ENCODE results near the gene CD37.

CD37 gene

DNA sequence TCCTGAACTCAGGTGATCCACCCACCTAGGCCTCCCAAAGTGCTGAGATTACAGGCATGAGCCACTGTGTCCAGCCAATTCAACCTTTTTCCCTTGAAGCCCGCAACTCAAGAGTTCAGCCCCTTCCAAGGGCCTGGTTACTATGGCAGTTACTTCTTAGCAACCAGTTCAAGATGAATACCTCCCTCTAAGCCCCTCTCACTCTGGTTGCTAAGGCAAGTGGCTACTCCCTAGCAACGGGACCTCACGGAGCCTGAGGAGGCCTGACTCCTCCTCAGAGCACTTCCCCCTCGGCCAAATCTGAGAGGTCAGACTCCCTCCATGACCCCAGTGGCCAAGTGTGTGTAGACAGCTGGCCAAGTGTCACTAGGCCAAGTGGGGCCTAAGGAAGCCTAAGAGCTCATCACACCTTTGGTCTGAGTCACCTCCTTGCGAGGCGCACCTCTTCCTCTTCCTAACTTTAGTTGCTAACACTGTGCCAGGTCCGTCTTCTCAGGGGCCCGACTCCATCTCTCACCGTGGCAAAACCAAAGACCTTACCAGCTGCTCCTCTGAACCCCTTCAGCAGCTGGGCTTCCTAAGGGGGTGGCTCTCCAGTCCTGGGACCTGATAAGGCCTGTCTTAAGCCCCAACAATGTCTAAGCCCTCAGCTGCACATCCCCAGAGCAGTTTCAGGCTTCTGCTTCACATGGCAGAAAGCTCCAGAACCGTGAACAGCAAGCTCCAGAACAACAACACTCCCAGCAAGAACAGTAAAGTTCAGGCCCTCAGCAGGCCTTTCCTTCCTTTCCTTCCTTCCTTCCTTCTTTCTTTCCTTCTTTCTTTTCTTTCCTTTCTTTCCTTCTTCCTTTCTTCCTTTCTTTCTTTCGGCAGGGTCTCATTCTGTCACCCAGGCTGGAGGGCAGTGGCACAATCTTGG lies 9.6 kb downstream of the CD37 start:
- in situ Hi-C loops (cut with HindIII; ENCODE audit: low sequenced_read_pairs) = no loop called here

DNA sequence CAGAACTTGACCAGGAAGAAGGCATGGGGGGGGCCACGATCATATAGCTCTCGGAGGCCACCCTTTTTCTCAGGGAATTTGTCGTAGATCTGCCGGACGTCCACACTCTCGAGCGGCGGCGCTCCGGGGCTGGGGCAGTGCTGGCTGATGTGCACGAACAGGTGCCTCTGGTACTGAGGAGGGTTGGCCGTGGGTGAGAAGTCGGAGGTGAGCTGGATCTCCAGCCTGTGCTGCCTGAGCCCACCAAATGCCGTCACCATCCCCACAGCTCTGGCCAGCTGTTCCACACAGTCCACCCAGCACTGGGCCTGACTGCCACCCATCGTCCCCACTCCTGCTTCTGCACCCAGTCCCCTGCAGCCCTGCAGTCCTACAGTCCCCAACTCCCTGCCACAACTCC lies 12.0 kb downstream of the CD37 start:
- in situ Hi-C loops (cut with HindIII; ENCODE audit: low sequenced_read_pairs) = no loop called here

DNA sequence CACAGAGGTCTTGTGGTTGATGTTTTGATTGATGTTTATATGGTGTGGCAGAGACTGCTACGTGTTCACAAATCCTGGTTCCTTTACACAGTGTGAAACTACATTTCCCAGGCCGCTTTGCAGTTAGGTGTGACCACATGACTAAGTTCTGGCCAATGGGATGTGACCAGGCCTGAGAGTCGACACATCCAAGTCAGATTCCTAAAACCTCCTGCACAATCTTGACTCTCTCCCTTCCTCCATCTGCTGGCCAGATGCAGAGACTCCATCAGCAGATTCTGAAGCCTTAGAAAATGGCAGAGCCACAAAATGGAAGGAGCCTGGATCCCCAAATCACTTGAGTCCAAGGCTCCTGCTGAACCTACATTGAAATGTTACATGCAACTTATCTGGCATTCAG lies 12.6 kb downstream of the CD37 start:
- in situ Hi-C loops (cut with HindIII; ENCODE audit: low sequenced_read_pairs) = no loop called here

DNA sequence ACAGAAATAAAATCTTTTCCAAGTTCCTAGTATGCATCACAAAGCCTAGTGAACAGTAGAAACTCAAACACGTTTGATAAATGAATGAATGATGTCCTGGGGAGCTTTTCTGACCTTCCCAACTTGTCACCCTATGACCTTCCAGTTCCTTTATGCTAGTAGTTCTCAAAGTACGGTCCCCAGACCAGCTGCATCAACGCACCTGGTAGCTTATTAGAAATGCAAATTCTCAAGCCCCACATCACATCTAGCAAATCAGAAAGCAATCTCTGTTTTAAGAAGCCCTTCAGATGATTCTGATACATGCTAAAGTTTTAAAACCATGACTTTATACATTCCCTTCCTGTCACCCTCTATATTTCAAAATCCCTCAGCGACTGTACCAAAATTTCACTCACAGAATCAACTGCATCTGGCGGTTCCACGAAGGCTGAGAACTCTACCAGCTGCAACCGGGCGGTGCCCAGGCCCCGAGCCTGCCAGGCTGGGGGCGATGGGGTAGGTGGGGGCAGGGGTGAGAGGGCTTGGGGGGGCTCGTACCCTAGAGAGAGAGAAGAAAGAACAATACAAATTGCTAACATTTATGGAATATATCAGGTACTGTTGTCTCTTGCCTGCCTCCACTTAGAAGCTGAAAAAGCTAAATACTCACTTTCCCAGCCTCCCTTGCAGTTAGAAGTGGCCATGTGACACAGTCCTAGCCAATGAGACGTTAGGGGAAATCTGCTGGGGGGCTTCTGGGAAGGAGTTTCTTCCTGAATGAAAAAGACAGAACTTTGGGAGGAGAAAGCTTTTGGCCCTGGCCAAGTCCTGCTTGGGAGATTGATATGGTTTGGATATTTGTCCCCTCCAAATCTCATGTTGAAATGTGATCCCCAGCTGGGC lies 13.3 kb downstream of the CD37 start:
- in situ Hi-C loops (cut with HindIII; ENCODE audit: low sequenced_read_pairs) = no loop called here

DNA sequence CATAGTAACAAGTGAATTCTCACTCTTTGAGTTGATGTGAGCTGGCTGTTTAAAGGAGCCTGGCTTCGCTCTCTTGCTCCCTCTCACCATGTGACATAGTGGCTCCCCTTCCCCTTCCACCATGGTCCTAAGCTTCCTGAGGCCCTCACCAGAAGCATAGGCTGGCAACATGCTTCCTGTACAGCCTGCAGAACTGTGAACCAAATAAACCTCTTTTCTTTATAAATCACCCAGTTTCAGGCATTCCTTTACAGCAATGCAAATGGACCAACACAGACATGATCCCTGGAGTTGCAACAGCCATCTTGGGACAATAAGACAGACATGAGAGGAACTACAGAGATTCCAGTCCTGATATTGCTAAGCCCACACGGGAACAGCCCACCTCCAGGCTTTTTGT lies 14.4 kb downstream of the CD37 start:
- in situ Hi-C loops (cut with HindIII; ENCODE audit: low sequenced_read_pairs) = no loop called here

DNA sequence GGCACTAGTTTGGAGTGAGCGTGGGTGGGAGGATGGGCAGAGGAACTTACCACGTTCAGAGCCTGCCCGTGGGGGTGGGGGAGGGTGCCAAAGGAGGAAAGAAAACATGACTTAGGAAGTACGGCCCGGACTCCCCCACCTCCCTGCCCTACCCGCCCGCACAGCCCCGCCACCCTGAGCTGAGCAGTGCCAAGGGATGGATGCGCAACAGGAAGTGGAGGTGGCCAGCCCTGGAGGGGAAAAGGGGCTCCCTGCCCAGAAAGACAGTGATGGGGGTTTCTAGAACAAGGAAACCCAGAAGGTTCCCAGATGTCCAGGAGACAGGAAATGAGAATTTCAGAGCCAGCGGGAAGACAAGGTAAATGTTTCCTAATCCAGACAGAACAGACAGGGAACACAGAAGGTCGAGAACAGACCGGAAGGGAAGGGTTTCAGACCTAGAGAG lies 20.7 kb downstream of the CD37 start:
- in situ Hi-C loops (cut with HindIII; ENCODE audit: low sequenced_read_pairs) = no loop called here

DNA sequence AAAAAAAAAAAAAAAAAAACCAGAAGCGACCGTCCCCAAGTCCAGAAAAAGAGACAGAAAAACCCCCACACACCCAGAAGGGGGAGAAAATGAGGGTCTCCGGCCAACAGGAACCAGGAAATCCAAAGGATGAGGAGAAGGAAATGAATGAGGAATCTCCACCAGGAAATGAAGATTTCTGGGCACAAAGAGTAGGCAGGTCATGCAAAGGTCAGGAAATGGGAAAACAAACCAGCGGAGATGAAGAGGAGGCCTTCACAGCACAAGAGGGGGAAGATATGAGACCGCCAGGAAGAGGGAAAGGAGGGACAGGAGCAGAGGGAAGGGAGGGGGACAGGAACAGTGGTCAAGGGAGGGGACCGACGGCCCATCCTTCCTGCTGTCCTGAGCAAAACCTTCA lies 21.2 kb downstream of the CD37 start:
- in situ Hi-C loops (cut with HindIII; ENCODE audit: low sequenced_read_pairs) = no loop called here

DNA sequence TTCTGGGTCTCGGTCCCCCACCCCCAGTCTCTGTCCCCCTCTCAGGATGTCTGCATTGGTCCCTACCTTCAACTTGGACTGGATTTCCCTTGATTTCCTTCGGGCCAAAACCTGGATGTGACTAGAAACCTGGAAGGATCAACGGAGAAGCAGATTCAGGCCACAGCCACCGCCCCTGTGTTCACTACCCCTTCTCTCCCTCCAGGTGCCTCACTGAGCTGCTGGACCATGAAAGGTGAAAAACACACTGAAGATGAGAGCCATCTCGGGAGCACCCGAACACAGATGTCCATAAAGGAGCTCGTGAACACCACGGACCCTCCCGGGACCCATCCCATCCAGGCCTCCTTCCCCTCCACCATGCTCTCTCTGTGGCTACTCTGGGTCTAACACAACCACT lies 22.0 kb downstream of the CD37 start:
- in situ Hi-C loops (cut with HindIII; ENCODE audit: low sequenced_read_pairs) = no loop called here

DNA sequence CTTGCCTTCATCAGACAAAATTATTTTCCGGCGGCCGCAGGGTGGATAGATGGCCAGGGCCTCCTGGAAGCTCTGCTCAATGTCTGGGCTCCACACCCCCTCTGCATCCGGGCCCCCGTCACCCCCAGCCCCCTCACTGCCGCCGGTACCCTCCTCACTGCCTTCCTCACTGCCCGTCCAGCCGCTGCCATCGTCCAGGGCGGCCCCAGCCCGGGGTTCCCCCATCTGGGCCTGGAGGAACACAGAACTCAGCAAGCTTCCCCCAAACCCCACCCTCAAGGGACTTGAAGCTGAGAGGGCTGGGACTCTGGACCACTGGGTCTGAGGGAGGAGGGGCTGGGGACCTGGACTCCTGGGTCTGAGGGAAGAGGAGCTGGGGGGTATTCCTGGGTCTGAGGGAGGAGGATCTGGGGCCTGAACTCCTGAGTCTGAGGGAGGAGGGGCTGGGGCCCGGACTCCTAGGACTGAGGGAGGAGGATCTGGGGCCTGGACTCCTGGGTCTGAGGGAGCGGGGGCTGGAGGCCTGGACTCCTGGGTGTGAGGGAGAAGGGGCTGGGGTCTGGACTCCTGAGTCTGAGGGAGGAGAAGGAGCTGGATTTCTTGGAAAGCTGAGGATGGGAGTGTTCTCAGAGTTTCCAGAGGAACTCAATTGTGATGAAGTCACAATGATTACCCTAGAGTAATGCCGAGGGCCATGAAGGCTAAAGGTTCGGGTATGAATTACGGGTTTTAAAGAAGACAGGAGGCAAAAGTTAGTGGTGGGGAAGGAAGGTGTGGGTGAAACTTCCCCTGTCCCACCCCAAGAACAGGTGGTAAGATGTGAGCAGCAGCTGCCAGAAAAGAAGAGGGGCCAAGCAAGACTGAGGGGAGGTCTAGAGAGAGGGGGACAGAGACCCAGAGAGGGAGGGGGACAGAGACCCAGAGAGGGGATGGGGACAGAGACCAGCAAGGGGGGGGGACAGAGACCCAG lies 24.9 kb downstream of the CD37 start:
- in situ Hi-C loops (cut with HindIII; ENCODE audit: low sequenced_read_pairs) = no loop called here

DNA sequence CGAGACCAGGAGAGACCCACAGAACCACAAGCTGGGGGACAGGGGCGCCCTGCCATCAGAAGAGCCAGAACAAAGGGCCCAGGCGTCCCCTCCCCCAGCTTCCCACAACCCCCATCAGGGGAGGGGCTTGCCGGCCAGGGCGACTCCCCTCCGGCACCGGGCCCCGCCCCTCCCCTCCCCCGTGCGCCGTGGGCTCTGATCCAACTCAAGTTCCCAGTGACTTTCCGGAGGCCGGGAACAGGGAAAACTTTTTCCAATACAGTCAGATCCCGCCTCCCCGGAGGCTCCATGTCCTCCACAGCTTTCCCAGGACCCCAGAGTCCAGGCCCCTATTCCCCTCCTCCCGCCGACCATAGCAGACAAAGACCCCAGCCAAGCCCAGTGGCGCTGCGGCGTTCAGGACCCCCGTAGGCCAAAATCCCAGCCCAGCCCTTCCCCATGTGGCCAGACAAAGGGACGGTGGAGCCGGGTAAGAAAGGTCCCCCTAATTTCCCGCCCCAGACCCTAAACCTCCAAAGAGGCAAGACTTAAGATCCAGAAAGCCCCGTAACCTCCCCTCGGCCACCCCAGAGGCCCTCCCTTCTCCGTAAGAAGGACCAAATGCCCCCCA lies 26.3 kb downstream of the CD37 start:
- in situ Hi-C loops (cut with HindIII; ENCODE audit: low sequenced_read_pairs) = no loop called here

DNA sequence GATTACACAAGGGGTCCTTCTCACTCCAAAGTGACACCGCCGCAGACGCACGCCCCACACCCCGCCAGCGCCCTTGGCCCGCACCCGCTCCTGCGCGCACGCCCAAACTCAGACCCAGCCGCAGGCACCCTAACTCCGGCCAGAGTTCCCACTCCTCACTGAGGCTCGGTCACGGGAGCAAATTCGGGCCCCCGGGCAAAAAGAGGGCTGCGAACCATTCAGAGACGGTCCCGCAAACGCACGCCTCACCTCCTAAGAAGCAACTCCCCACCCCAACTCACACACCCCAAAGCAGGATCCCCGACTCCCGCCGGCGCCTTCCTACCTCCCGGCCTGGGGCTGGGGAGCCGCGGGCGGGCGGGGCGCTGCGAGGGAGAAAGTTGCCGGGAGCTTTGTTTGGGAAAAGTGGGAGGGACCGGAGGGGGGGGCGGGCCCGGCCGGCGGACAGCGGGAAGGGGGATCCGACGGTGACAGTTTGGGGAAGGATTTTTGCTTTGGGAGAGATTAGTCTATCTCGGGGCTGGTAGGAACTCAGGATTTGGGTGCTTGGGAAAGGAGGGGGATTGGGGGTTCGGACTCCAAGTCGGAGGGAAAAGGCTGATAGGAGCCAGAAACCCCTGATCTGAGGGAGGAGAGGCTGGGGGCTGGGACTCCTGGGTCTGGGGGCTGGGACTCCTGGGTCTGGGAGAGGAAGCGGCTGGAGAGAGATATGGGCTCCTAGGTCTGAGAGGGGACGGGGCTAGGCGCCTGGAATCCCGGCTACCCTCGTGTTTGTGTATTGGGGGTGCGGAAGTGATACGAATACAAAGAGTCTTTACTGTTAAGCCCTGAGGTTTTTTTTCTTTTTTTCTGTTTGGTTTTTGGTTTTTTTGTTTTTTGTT lies 27.1 kb downstream of the CD37 start, which contains the start of gene TEAD2:
Gene TEAD2 (minus strand): TSS at position 369 of the 881 bp plus-strand sequence. CDS start 2,341 bp downstream, outside the sequence.
- in situ Hi-C loops (cut with HindIII; ENCODE audit: low sequenced_read_pairs) = no loop called here

DNA sequence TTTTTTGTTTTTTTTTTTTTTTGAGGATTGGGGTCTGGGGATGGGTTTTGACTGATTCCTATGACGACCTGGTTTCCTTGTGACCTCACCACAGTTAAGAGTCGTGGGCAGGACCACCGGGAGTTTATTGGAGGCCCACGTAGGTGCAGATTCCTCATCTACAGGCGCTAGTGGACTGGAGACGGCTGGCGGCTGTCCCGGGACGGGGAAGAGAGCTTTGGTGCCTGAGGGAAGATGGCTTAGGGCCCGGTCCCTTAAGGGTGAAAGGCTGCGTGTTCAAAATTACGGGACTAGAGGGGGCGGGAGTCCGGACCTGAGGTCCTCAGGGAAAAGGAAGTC lies 27.7 kb downstream of the CD37 start:
- in situ Hi-C loops (cut with HindIII; ENCODE audit: low sequenced_read_pairs) = no loop called here

DNA sequence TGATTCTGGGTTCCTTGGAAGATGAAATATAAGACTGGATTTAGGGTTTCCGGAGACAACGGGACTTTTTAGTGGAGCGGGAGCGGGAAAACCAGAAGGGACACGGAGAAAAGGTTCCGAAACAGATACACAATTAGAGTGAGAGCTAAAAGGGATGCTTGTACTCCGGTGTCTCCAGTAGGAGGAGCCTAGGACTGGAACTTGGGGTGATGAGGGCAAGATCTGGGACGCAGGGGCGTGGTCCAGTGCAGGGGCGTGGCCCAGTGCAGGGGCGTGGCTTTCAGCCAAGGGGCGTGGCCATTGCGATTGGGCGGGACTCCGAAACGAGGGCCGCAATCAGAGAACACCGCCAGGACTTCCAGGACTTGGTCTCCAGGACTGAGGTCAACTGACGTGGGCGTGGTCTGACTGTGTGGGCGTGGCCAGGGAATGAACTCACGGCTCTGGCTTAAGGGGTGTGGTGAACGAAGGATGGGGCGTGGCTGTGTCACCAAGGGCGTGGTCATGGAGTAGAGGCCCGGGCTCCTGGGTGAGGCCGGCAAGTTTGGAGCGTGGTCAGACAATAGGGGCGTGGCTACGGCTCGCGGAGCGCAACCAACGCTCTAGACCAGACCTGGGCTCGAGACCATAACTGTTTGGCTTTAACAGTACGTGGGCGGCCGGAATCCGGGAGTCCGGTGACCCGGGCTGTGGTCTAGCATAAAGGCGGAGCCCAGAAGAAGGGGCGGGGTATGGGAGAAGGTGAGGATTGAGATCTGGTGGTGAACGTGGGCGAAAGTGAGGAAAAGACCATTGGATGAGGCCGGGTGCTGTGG lies 28.3 kb downstream of the CD37 start, which contains the start of gene DKKL1:
Gene DKKL1 (plus strand): TSS at position 610 of the 815 bp plus-strand sequence. CDS start 122 bp downstream, at position 732.
- in situ Hi-C loops (cut with HindIII; ENCODE audit: low sequenced_read_pairs) = no loop called here

DNA sequence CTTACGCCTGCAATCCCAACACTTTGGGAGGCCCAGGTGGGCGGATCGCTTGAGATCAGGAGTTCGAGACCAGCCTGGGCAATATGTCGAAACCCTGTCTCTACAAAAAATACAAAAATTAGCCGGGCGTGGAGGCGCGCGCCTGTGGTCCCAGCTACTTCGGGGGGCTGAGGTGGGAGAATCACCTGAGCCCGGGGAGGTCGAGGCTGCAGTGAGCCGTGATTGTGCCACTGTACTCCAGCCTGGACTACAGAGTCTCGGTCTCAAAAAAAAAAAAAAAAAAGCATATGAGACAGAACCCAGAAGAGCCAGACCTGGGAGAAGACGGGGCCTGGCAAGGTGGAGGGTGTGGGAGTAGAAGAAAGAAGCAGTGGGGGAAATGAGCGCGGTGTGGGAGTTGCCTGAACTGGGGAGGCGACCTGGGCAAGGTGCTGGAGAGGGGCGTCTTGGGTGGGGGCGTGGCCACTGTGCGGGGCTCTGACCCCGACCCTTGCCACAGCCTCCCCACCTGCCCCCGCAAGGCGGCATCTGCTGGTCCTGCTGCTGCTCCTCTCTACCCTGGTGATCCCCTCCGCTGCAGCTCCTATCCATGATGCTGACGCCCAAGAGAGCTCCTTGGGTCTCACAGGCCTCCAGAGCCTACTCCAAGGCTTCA lies 29.0 kb downstream of the CD37 start:
- in situ Hi-C loops (cut with HindIII; ENCODE audit: low sequenced_read_pairs) = no loop called here

DNA sequence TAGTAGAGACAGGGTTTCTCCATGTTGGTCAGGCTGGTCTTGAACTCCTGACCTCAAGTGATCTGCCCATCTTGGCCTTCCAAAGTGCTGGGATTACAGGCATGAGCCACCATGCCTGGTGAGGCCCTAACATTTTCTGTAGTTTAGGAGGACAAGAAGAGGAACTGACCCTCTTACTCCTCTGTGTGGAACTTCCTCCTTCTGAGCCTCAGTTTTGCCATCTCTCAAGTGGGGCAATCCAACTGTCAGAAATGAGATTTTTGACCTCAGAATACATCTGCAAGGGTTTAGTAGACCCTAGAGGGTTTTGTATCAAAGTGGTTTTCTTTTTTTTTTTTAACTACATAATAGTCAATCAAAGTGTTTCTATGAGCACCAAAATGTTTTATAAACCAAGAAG lies 30.9 kb downstream of the CD37 start:
- in situ Hi-C loops (cut with HindIII; ENCODE audit: low sequenced_read_pairs) = no loop called here

DNA sequence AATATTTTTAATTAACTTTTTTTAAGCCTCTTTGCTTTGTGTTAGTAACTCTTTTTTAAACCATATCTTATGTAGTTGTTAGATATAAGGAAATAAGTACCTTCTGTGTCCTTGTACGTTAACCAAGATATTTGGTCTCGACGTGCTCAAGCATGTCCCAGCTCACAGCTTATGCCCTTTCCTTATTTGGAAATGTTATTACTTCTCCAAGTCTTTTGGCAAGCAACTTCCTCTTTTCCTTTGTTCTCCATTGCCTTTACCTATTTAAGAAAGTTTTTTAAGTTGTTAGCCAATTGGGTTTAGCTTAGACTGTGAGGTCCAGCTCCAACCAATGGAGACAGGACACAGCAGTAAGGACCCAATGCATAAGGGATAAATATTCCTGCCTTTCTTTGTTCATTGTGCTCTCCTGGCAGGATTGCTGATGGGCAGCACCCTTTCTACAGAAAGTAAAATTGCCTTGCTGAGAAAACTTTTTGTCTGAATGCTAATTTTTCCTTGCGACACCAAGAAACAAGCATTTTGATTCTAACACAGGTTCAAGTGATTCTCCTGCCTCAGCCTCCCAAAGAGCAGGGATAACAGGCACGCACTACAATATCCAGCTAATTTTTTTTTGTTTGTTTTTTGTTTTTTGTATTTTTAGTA lies 33.6 kb downstream of the CD37 start:
- in situ Hi-C loops (cut with HindIII; ENCODE audit: low sequenced_read_pairs) = no loop called here

DNA sequence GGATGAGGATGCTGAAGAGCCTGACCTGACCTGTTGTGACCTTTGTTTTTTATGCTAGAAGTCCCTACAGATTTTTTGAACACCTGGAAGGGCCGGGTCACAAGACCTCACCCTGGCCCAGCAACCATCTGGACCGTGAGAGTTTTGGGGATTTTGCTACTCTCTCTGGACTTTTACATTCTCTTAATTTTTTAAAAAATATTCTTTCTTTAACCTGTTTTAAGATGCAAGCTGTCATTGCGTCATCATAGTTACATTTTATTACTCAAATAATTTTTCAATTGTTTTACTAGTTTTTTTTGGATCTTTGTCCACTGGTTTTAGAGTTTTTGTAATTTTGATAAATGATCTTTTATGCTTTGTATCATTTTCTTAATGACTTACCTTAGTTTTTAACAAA lies 36.0 kb downstream of the CD37 start:
- in situ Hi-C loops (cut with HindIII; ENCODE audit: low sequenced_read_pairs) = no loop called here

Measured in DLD1 (cell line).